Nephron (organoid): Measurements from ENCODE around the gene RSU1.

Experiments used
- H3K27ac Mint-ChIP-seq, 3 experiments: 2 replicates each; pipeline ENCODE4 v1.8.0; 2020; ENCODE audit warnings: mixed read lengths in 3 of 3, mild to moderate bottlenecking in 2 of 3, moderate library complexity in 1 of 3
- H3K27me3 Mint-ChIP-seq: 2 replicates; pipeline ENCODE4 v1.8.0; 2021; ENCODE audit warnings: low read depth, mild to moderate bottlenecking, moderate library complexity, mixed read lengths
- H3K36me3 Mint-ChIP-seq: 2 replicates; pipeline ENCODE4 v1.8.0; 2020; ENCODE audit warnings: low read depth, mixed read lengths
- H3K4me1 Mint-ChIP-seq: 2 replicates; pipeline ENCODE4 v1.8.0; 2020; ENCODE audit warnings: mixed read lengths
- H3K4me3 Mint-ChIP-seq, 3 experiments: 2 replicates each; pipeline ENCODE4 v1.8.0; 2020; ENCODE audit warnings: mild to moderate bottlenecking in 3 of 3, mixed read lengths in 3 of 3, moderate library complexity in 2 of 3
- H3K9me3 Mint-ChIP-seq: 2 replicates; pipeline ENCODE4 v1.8.0; 2020; ENCODE audit warnings: mixed read lengths
- CTCF ChIP-seq, 3 experiments: fragments of 200-600 bp; sonication (generic); IDR thresholded peaks; one replicate each; pipeline ENCODE4 v1.5.0; 2021; ENCODE audit warnings: antibody characterized with exemption in 3 of 3; ENCODE audit not compliant: unreplicated experiment in 3 of 3

Gene RSU1

GRCh38 chr10:16699435-16700057 is 117.7 kb downstream of the RSU1 start:
- Mint-ChIP-seq H3K9me3 (peaks cover 8% of the 10 kb centered on the region), H3K4me1 (no peaks in the 10 kb centered on the region), H3K4me3 (no peak overlapping the region), H3K27ac (no peak overlapping the region), H3K36me3 (peaks cover 8% of the 10 kb centered on the region), H3K27me3 (no peaks in the 10 kb centered on the region)
- no peak for TF ChIP-seq CTCF (IDR thresholded peaks at IDR 0.05; ENCODE audit: unreplicated experiment in 3 of 3)

- Mint-ChIP-seq H3K27ac (peak overlapping the region in 1 of 3 experiments; percentile 46), H3K4me3 (no peak overlapping the region), H3K36me3 (peaks cover 8% of the 10 kb centered on the region)
Measured at GRCh38 chr10:16698461-16698860, 118.8 kb downstream of the RSU1 start.

GRCh38 chr10:16690417-16690816 is 126.8 kb downstream of the RSU1 start:
- Mint-ChIP-seq H3K27me3 (no peaks in the 10 kb centered on the region), H3K4me1 (no peaks in the 10 kb centered on the region), H3K36me3 (no peaks in the 10 kb centered on the region), H3K27ac (no peak overlapping the region), H3K4me3 (no peak overlapping the region), H3K9me3 (no peaks in the 10 kb centered on the region)
- TF ChIP-seq CTCF (IDR thresholded peaks at IDR 0.05; ENCODE audit: unreplicated experiment in 3 of 3), result no peak

More at GRCh38 chr10:16698461-16698860, 118.8 kb downstream of the RSU1 start:
- Mint-ChIP-seq H3K9me3 (peaks cover 8% of the 10 kb centered on the region), H3K4me1 (no peaks in the 10 kb centered on the region), H3K27me3 (no peaks in the 10 kb centered on the region)
- no peak for TF ChIP-seq CTCF (IDR thresholded peaks at IDR 0.05; ENCODE audit: unreplicated experiment in 3 of 3)

GRCh38 chr10:16689696-16690095 is 127.5 kb downstream of the RSU1 start:
- H3K36me3 Mint-ChIP-seq, result no peaks in the 10 kb centered on the region
- H3K4me1 Mint-ChIP-seq, result no peaks in the 10 kb centered on the region
- no peak for TF ChIP-seq CTCF (IDR thresholded peaks at IDR 0.05; ENCODE audit: unreplicated experiment in 3 of 3)
- no peak overlapping the region for H3K4me3 Mint-ChIP-seq
- H3K9me3 Mint-ChIP-seq, result no peaks in the 10 kb centered on the region
- no peaks in the 10 kb centered on the region for H3K27me3 Mint-ChIP-seq
- no peak overlapping the region for H3K27ac Mint-ChIP-seq

GRCh38 chr10:16689227-16689626 is 128.0 kb downstream of the RSU1 start:
- Mint-ChIP-seq H3K27ac (no peak overlapping the region), H3K9me3 (no peaks in the 10 kb centered on the region), H3K36me3 (no peaks in the 10 kb centered on the region), H3K27me3 (no peaks in the 10 kb centered on the region), H3K4me1 (no peaks in the 10 kb centered on the region), H3K4me3 (no peak overlapping the region)
- TF ChIP-seq CTCF (IDR thresholded peaks at IDR 0.05; ENCODE audit: unreplicated experiment in 3 of 3), result no peak
